NCI-H2227 (cell line): ENCODE results near the gene BANF2.
A peak's percentile ranks its signal among the peaks of the same experiment; 100 is the strongest.

Experiments
- DNase-seq: peaks from one replicate; lab custom pipeline; 2025; ENCODE audit not compliant: unreplicated experiment; lab: John Stamatoyannopoulos, UW

Gene BANF2

DNA sequence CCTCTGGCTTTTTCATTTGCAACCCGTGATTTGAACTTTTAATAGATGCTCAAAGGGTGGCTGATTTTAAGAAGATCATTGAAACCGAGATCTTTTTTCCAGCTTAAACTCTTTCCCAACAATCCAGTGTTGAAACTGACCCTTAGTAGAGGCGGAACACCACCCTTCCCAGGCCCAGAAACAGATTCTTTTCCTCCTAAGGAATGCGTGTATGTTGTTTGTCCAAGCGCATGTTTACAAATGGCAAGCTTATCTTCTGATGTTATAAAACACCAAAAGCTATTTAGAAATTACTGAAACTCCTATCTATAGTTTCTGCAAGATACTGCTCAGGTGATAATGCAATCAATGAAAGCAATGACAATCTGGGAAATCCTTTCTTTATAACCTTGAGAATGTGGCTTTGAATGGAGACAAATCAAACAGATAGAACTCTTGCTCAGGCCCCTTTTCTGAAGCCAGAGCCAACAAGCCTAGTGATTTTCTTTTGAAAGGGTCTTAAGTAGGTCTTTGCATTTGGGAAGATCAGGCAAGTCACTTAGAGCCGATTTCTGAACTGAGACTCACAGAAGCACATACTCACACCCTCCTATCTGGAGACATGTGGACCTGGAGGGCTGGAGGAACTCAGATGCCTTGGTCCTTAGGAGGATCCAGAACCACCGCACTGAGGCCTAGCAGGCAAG, 9.1 kb downstream of the BANF2 start:
- no peak for DNase-seq

DNA sequence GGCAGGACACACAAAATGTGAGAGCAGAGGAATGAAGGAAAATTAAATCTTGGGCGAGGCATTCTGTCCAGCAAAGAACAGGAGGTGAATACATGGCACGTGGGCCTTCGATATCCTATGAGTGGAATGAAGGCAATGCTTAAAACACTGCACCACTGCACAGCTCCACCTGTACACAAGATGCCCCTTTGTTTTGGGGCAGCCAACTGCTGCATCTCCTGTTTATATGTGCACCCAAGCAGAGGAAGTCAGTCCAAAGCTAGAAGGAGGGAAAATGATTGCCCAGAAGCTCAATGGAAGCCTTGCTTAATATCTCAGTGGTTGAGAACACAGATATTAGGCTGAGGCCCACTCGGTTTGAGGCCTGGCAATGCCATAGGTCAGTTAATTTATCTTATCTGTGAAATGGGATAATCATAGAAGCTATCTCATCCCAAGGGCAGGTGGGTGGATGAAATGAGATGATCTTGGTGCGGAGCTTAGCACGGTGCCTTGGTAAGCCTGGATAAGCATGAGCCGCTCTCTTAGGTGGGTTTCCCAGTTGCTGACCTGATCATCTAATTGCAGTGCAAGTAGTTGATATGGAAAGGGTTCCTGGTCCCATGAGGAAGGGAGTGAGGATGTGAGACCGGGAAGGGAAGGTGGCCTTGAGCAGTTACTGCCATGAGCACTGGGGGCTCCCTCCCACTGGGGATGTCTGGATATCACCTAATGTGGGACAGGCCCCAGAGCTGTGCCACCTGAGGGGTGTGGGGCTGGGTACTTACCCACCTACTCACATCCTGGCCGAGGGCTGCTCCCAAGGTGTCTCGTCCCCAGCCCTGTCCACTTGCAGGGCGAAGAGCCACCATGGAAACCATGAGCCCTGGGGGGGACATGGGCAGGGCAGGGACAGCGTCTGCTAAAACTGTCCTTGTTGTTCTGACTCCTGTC, 9.9 kb downstream of the BANF2 start:
- no peak for DNase-seq

DNA sequence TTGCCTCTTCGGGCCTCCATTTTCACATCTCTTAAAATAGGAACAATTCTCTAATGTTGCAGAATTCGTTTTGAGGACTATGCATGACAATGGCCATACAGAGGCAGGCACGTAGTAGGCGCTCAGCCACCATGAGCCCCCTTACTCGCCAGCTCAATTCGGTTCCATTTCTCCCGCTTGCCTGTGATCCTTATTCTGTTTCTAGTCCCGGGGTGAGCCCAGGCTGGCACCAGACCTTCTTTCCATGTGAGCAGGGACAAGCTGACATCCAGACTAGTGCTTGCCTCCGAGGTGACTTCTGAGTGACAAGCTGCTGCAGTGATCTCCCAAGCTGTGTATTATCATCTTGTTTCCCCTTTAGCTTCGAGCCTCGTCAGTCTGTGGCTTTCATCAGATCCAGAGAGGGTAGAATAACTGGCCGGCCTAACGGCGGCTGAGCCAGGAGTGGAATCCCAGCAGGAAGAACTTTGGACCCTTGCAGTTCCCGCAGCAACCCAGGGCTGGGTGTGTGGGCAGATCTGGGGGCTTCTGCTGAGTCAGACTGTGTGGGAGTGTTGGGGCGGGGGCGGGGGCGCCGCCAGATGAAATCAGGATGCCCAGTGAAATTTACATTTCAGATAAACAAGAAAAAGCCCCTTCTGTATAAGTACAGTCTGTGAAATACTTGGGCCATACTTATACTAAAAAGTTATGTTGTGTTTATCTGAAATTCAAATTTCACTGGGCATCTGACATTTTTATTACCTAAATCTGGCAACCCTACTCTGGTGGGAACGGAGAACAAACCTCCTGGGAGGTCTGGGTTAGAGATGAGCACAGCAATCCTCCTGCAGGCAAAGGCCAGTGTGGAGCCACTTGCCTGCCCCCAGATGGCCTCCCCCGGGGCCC, 10.9 kb downstream of the BANF2 start:
- no peak for DNase-seq

DNA sequence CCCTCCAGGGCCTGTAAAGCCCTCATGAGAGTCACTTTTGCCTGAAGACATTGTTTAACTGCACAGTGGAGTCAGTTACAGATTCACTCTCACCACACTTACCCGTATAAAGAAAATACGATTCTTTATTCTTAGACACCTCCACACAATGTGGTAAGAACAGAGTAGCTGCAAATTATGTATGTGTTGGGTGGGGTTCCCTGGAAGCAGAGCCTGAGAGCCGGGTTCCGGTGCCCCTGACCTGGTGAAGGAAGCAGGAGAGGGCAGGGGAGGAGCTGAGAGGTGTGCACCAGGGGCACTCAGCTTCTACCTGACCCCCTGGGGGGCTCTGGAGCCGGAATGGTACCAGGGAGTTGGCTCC, 11.5 kb downstream of the BANF2 start:
- no peak for DNase-seq

DNA sequence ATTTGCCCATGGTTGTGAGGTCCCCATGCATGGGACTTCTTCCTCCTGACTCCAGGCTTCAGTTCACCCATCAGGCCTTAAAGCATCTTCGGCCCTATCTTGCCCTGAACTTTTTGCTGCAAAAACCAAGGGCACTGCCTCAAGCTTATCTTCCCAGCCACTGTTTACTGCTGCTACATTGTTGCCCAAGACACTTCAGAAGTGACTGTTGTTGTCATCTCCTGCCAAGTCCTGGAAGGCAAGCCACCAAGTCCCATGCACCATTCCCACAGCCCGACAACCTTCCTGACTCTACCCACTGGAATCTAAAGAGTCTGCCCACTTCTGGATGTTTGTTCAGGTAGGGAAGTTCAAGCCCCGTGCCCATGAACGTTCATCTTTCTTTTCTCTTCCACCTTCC, 12.4 kb downstream of the BANF2 start:
- no peak for DNase-seq

DNA sequence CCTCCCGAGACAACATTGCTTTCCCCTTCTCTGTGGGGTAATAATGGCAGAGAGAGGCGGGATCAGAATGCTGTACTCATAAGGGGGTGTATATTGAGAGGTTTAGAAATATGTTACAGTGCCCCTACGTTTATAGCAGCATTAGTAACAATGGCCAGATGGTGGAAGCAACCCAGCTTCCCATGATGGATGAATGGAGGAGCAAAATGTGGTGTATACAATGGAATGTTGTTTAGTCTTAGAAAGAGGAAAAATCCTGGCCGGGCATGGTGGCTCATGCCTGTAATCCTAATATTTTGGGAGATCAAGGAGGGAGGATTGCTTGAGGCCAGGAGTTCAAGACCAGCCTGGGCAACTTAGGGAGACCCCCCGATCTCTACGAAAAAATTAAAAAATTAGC, 12.9 kb downstream of the BANF2 start:
- no peak for DNase-seq

DNA sequence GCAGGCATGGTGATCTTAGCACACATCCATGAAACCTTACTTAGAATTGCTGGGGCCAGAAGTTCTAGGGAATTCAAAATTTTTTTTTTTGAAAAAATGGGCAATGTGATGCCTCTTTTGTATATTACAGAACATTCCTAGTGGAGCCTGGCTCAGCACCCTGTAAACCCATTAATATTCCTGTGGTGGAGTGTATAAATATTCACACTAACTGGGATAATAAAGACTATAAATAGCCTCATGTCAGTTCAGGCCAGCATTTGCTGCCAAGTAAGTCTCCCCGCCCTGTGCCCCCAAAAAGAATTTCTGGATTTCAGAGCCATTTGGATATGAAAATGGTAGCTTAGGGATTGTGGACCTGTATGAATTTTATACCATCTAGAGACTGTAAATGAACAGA, 14.8 kb downstream of the BANF2 start:
- DNase-seq, result no peak

DNA sequence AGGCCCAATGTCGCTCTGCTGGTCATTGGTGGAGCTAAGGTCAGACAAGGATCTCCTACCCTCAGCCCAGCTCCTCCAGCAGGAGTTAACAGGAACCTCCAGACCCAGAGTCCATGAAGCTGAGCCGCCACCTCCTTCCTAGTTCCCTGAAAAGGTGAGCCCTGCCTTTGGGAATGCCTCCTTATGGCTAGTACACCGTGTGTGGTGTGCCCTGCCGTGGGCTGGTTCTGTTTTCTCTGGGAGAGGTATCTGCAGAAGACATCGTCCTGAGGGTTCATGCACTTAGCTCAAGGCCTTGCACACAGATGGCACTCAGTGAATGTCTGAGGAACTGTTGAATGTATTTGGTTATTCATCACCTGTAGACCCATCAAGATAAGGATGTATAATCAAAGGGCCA, 15.3 kb downstream of the BANF2 start:
- DNase-seq, result no peak

DNA sequence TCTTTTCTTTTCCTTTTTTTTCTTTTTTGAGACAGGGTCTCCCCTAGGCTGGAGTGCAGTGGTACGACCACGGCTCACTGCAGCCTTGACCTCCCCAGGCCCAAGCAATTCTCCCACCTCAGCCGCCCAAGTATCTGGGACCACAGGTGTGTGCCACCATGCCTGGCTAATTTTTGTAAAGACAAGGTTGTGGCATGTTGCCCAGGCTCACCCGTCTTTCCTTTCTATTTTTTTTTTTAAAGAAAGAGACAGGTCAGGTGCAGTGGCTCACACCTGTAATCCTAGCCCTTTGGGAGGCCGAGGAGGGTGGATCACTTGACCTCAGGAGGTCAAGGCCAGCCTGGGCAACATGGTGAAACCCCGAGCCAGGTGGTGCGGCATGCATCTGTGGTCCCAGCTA, 16.6 kb downstream of the BANF2 start:
- no peak for DNase-seq

DNA sequence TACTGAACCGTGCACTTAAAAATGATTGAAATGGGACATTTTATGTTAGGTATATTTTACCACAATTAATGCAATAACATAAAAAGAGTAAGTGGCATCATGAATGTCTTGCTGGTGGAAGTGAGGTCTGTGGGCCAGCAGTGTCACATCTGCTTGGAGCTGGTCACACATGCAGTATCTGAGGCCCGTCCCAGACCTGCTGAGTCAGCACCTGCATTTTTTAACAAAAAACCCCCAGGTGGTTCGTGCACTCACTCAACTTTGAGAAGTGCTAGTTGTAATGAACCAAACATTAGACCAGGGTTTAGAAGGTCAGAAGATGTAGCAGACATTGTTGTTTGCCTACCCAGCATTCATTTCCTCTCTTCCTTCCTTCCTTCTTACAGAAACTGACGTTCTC, 21.0 kb downstream of the BANF2 start:
- no peak for DNase-seq

DNA sequence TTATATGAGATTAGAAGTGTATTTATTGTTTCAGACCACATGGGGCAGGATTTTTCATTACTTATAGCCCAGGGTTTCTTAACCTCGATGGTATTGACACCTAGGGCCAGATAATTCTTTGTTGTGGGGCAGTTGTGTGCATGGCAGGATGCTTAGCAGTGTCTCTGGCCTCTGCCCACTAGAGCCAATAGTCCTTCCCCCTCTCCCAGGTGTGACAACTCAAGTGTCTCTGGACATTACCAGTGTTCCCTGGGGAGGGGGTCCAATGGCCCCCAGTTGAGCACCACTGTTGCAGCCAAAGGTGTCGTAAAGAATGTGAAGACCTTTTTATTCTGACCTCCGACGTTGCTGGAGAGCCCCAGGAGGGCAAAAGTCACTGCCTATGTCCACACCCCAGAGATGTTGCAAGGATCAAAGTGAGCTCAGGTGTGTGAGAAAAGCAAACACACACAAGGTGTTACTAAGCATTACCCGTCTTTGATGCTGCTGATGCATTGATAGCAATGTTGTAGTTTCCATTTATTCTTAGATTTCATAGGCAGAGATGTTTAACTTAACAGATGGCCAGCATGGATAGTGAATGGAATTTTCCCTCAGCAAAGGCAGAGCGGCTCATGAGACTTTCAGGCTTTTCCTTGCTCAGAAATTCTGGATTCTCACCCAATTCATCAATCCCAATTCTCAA, 22.2 kb downstream of the BANF2 start:
- no peak for DNase-seq

DNA sequence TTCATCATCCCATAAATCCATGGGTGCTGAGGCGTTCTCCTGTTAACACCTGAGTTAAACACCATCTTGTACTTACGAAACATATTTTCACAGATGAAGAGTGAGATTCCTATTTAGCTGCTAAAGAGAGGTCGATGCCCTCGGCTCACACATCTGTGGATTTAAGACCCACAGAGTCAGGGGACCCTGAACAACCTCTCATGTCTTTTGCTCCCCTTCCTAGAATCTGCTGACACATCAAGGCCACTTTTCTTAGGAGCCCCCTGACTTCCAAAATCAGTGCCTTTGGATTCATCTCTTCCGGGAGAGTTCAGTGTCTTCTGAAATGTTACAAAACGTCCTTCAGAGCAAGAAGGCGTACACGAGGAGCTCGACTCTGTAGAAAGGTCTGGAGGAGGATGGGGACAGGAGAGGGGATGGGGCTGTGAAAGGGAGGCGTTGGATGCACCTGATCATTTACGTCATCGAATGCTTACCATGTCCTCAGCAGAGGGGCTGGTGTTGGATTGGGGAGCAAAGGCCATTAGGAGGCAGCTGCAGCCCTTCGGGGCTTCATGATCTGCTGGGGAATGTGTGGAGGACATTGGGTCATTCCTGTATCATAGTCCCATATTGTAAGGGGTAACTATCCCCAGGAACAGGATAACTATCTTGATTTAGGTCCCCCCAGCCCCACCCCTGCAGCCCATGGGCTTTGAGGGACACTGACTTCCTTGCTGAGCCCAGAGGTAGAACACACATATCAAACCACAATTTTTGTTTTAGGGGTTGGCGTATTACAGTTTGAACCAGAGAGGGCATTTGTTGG, 22.9 kb downstream of the BANF2 start:
- DNase-seq, result no peak

DNA sequence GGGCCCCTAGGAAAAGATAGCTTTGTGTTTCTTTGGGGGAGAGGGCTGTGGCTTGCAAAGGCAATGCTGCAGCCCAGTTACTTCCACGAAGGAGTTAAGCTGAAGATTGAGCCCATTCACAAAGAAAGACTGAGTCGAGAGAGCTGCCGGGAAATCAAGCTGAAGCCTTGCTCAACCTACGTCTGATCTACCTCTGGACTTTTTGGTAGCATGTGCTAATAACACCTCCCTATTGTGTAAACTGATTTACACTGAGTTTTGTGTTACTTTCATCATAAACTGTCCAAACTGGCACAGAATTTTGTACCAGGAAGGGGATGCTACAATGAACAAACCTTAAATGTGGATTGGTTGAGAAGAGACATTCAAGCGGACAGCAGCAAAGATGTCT, 23.5 kb downstream of the BANF2 start:
- DNase-seq, result no peak

DNA sequence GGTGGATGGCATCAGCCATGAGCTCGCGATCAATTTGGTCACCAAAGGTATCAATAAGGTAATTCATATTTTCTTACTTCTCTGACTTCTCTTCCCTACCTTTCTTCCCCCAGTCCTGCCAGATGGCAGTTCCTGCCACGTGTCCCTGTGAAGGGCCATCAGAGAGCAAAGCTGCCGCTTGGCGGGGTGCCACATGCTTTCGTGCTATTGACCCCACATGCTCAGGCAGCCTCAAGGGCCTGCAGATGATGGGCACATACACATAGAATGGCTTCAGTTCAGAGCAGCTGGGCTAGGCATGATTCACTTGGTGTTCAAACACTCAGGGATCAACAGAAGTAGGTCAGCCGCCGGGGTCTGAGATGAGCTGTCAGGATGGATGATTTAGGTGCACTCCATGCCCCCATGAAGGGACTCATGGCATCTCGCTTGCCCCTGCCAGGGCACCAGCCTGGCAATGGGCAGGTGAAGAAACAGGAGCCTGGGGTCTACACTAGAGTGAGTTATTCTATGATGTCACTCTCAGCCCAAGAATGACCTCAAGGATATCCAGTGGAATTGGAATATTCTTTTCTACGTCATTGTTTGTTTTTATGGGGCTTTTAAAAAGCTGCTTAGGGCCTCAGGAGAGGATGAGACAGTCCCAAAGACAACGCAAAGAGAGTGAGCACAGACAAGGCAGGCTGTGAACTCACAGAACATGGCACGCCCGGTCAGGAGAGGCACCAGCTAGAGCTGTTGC, 25.5 kb downstream of the BANF2 start:
- DNase-seq, result peak; percentile 30

DNA sequence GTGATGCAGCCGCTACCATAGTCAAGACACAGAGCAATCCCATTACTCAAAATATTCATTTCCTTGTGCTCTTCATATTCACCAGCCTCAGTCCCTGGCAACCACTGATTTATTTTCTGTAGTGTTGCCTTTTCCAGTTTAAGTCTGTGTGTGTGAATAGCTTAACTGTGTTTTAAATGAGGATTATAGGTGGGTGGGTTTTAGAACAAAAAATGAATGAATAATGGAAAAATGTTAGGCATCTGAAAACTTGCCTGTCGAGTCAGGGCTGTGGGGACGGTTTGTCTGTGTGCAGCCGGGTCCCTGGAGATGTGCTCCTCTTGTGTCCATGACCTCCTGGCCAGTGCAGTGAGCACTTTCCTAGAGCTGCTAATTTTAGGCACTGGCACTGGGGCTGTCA, 27.1 kb downstream of the BANF2 start:
- DNase-seq, result no peak

DNA sequence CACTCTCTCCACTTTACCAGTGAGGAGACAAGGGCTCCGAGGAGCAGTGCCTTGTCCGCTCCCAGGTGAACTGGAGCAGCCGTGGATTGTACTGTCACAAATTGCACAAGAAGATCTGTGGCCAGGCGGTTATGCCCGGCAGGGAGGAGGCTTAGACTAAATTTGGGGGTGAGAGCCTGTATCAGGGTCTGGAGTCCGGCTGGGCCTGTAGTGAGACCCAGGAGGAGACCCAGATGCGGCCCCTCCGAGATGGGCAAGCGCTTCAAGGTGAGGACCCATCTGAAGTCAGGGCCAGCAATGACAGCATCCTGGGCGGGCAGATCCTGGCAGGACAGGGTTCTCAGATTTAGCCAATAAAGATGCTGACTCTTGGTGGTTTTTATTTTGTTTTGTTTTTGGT, 27.6 kb downstream of the BANF2 start:
- DNase-seq, result no peak

DNA sequence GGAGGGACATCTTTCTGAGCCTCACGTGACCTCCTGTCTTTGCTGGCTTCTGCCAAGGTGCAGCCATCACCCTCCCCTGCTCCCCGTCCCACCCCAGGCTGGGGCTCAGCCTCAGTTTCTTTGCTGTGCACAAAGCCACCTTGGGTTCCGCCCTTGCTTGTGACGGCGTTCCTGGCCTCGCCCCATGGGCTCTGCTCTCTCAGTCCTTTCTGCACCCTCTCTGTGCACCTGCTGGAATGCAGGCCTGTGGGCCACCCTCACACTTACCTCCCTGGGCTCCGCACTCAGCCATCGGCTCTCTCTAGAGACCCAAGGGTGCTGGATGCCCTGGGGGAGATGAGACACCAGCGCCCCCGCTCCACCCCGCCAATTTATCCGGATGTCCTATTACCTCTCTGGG, 28.3 kb downstream of the BANF2 start:
- no peak for DNase-seq

DNA sequence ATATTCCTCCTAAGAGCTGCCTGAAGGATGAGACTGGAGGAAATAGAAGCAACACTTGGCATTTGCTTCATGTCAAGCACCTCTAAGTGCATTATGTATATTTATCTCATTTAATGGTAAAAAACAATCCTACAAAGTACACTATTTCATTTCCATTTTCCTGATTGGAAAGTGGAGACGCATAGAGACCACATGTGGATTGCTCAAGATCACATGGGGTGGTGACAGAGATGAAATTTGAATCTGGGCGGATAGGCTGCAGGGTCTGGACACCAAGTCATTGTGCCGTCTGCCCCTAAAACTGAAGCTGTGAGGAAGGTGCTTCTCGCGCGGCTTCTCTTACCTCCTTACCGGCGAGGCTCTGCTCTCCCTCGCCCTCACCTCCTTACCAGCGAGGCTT, 30.3 kb downstream of the BANF2 start:
- no peak for DNase-seq

DNA sequence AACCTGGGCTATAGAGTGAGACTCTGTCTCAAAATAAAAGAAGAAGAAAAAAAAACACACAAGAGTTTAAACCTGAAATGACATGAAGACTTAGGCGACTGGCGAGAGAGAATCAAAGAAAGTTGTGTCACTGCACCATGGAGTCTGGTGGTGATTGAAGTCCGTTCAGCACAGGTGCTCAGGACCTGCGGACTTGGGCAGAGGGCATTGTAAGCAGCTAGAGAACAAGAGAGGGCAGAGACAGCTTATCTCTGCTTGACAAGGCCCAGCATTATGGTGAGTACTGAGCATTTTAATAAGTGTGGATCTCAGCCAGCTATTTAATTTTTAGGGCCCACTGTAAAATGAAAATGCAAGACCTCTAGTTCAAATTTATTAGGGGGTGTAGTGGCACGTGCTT, 31.5 kb downstream of the BANF2 start:
- no peak for DNase-seq
